DND-41 (cell line): ENCODE data around the gene ANO6.

Source experiments
- ATAC-seq: fragments of 200-7000 bp; cut with Tn5 transposase; 3 replicates; pipeline ENCODE4 v1.9.1; 2021; ENCODE audit warnings: low read depth; ENCODE audit not compliant: insufficient read depth
- DNase-seq: peaks from one replicate; pipeline ENCODE4 v3.0.0-alpha.2; 2020
- H2AFZ ChIP-seq: 2 replicates; pipeline ENCODE4 v1.6.0; 2012; ENCODE audit warnings: low read depth, low read length
- H3K27ac ChIP-seq: 2 replicates; pipeline ENCODE4 v1.5.1; 2012; ENCODE audit warnings: low read length, inconsistent platforms
- H3K27me3 ChIP-seq: fragments of 200-600 bp; sonication (generic); 2 replicates; pipeline ENCODE4 v1.6.0; 2012; ENCODE audit warnings: low read length, mild to moderate bottlenecking, inconsistent platforms; ENCODE audit not compliant: insufficient read depth, poor library complexity
- H3K36me3 ChIP-seq: 2 replicates; pipeline ENCODE4 v1.5.1; 2012; ENCODE audit warnings: low read length, inconsistent platforms; ENCODE audit not compliant: insufficient read depth
- H3K4me1 ChIP-seq: 2 replicates; pipeline ENCODE4 v1.5.1; 2012; ENCODE audit warnings: mild to moderate bottlenecking, low read length; ENCODE audit not compliant: insufficient read depth
- H3K4me2 ChIP-seq: 2 replicates; pipeline ENCODE4 v1.6.0; 2012; ENCODE audit warnings: mild to moderate bottlenecking, moderate library complexity, low read length, inconsistent platforms; ENCODE audit not compliant: insufficient read depth
- H3K4me3 ChIP-seq, 2 experiments: fragments of 200-600 bp in 1 of 2; shearing (Covaris generic) in 1 of 2; 2 replicates each; pipeline ENCODE4 v1.5.1; 2012 to 2016; ENCODE audit warnings: inconsistent platforms in 2 of 2, low read length in 2 of 2, mild to moderate bottlenecking in 2 of 2, low read depth in 1 of 2, moderate library complexity in 1 of 2
- H3K79me2 ChIP-seq: 2 replicates; pipeline ENCODE4 v1.6.0; 2012; ENCODE audit warnings: low read length, inconsistent platforms; ENCODE audit not compliant: insufficient read depth
- H3K9ac ChIP-seq: 2 replicates; pipeline ENCODE4 v1.6.0; 2012; ENCODE audit warnings: low read depth, mild to moderate bottlenecking, inconsistent platforms, low read length, moderate library complexity
- H3K9me3 ChIP-seq: 2 replicates; pipeline ENCODE4 v1.5.1; 2012; ENCODE audit warnings: low read length, moderate library complexity, mild to moderate bottlenecking, inconsistent platforms; ENCODE audit not compliant: insufficient read depth, severe bottlenecking
- H4K20me1 ChIP-seq: 2 replicates; pipeline ENCODE4 v1.6.0; 2012; ENCODE audit warnings: low read length; ENCODE audit not compliant: insufficient read depth
- CTCF ChIP-seq: IDR thresholded peaks from 2 replicates; pipeline ENCODE4 v1.5.1; 2012; ENCODE audit warnings: borderline replicate concordance, low read length, moderate library complexity, mild to moderate bottlenecking; ENCODE audit not compliant: poor library complexity, severe bottlenecking; ENCODE audit errors: extremely low read depth
- EZH2 ChIP-seq: IDR thresholded peaks from 3 replicates; pipeline ENCODE4 v1.6.1; 2012; ENCODE audit warnings: borderline replicate concordance, low read depth, mild to moderate bottlenecking, moderate library complexity, low read length, inconsistent platforms; ENCODE audit not compliant: severe bottlenecking

Gene ANO6

GRCh38 chr12:45248095-45248494 lies 32.2 kb downstream of the ANO6 start:
- no peak overlapping the region for H3K9ac ChIP-seq
- no peaks in the 10 kb centered on the region for H3K27me3 ChIP-seq
- H3K79me2 ChIP-seq = peaks cover 84% of the 10 kb centered on the region
- no peaks in the 10 kb centered on the region for H3K9me3 ChIP-seq
- no peak for DNase-seq
- H4K20me1 ChIP-seq = peaks cover 17% of the 10 kb centered on the region; the same call in 1 of the 2 replicates
- H3K4me3 ChIP-seq = no peak overlapping the region
- ATAC-seq = no peak
- no peaks in the 10 kb centered on the region for H3K4me1 ChIP-seq
- no peaks in the 10 kb centered on the region for H3K36me3 ChIP-seq
- H3K4me2 ChIP-seq = no peak overlapping the region
- H2AFZ ChIP-seq = no peak overlapping the region
- no peak overlapping the region for H3K27ac ChIP-seq
- TF ChIP-seq EZH2 = no peak
- no peak for TF ChIP-seq CTCF

DNA sequence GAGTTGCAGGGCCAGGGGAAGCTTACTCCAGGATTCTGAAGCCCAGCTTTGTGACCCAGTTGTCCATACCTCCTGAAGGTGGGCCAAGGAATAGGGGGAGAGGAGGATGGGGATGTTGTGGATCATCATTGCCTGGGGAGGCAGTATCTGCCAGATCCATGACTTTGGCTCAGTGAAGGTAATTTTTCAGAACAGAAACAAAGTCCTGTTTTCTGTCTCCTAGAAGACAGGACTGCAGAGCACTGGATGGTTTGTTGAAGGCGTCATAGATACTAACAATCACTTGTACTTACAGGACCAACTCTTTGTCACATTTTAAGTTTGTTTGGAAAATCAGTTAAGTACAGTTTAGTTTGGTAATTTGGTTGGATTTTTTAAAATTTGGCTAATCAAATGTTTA lies 38.4 kb downstream of the ANO6 start:
- Histone ChIP-seq H3K4me1 (peaks cover 5% of the 10 kb centered on the region), H3K4me2 (no peak overlapping the region), H3K36me3 (no peaks in the 10 kb centered on the region), H2AFZ (no peak overlapping the region), H3K9me3 (no peaks in the 10 kb centered on the region), H4K20me1 (peaks cover 5% of the 10 kb centered on the region; the same call in 1 of the 2 replicates), H3K79me2 (peaks cover 54% of the 10 kb centered on the region), H3K9ac (no peak overlapping the region), H3K4me3 (no peak overlapping the region), H3K27ac (no peak overlapping the region), H3K27me3 (no peaks in the 10 kb centered on the region)
- TF ChIP-seq EZH2 (no peak), CTCF (no peak)
- DNase-seq (no peak), ATAC-seq (no peak)

DNA sequence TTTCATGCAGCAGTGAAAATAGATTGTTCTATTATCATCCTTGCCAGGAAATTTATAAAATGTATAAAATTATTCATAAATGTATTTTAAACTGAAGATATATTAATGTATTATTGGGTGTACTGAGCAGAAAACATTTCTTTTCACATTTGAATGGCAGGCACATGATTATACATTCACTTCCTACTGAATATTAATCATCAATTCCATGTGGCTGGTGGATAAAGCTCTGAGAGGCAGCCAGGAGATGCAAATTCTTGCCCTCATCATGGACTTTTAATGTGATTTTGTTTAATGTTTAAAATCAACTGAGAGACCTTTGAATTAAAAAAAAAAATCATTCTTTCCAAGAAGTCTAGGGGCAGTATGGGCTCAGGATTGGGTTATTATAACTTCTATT lies 40.8 kb downstream of the ANO6 start:
- H3K36me3 ChIP-seq = no peaks in the 10 kb centered on the region
- H3K79me2 ChIP-seq = peaks cover 42% of the 10 kb centered on the region
- no peaks in the 10 kb centered on the region for H3K27me3 ChIP-seq
- H3K4me1 ChIP-seq = peaks cover 25% of the 10 kb centered on the region
- no peak overlapping the region for H3K27ac ChIP-seq
- no peak for ATAC-seq
- H3K9me3 ChIP-seq = no peaks in the 10 kb centered on the region
- H3K4me2 ChIP-seq = no peak overlapping the region
- DNase-seq = no peak
- H4K20me1 ChIP-seq = peaks cover under 1% of the 10 kb centered on the region; the same call in 1 of the 2 replicates
- H3K4me3 ChIP-seq = no peak overlapping the region
- TF ChIP-seq CTCF = no peak
- no peak for TF ChIP-seq EZH2
- H3K9ac ChIP-seq = no peak overlapping the region
- H2AFZ ChIP-seq = no peak overlapping the region
